Lower leg skin (tissue), 3 donors: ENCODE data around the gene NEK4.

Experiments
- POLR2A ChIP-seq, 2 donors: fragments of 450-650 bp; IDR thresholded peaks; one replicate each; pipeline ENCODE4 v1.6.1; 2016 to 2017; ENCODE audit warnings: antibody characterized with exemption in 2 of 2, mild to moderate bottlenecking in 1 of 2, moderate library complexity in 1 of 2
- TF ChIP-seq, protein P1 (sequence below), 3 donors: fragments of 450-650 bp; IDR thresholded peaks; one replicate each; pipeline ENCODE4 v1.5.1; 2016; ENCODE audit warnings: antibody characterized with exemption in 3 of 3, mild to moderate bottlenecking in 3 of 3, moderate library complexity in 2 of 3

DNA sequence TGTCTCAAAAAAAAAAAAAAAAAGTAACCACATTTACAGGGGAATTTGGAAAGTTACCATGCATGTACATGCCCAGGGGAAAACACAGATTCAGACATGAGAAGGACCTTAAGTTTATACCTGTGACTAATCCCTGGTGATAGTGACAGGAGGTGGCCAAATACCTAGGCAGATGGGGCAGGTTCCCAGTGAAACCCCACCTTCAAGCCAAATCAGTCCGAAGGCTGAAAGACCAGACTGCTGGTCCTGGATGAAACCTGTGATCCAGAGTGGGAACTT, 49.1 kb downstream of the NEK4 start:
- TF ChIP-seq, protein P1, sequence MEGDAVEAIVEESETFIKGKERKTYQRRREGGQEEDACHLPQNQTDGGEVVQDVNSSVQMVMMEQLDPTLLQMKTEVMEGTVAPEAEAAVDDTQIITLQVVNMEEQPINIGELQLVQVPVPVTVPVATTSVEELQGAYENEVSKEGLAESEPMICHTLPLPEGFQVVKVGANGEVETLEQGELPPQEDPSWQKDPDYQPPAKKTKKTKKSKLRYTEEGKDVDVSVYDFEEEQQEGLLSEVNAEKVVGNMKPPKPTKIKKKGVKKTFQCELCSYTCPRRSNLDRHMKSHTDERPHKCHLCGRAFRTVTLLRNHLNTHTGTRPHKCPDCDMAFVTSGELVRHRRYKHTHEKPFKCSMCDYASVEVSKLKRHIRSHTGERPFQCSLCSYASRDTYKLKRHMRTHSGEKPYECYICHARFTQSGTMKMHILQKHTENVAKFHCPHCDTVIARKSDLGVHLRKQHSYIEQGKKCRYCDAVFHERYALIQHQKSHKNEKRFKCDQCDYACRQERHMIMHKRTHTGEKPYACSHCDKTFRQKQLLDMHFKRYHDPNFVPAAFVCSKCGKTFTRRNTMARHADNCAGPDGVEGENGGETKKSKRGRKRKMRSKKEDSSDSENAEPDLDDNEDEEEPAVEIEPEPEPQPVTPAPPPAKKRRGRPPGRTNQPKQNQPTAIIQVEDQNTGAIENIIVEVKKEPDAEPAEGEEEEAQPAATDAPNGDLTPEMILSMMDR (IDR thresholded peaks at IDR 0.05): no peak
- no peak for TF ChIP-seq POLR2A (IDR thresholded peaks at IDR 0.05)
